Measurements from ENCODE around the gene STRA8. TPM values are rescaled to one million over a fixed set of nuclear protein-coding genes. Genes with fewer than 3 reads are reported as not detected.

Gene STRA8
- total RNA-seq, 1 donor: not detected

GRCh38 chr7:135240441-135240840, 6.8 kb downstream of the STRA8 start:
- no peaks in the 10 kb centered on the region for H3K9me3 ChIP-seq (ENCODE audit: low read depth, low read length)
- no peak overlapping the region for H3K4me3 ChIP-seq (ENCODE audit: low read length)
- H3K27me3 ChIP-seq (ENCODE audit: insufficient read depth, low read length): no peaks in the 10 kb centered on the region
- H3K4me1 ChIP-seq (ENCODE audit: insufficient read depth, low read length): no peaks in the 10 kb centered on the region

GRCh38 chr7:135242096-135242684, 8.6 kb downstream of the STRA8 start:
- Histone ChIP-seq H3K4me1 (ENCODE audit: insufficient read depth, low read length) (no peaks in the 10 kb centered on the region), H3K4me3 (ENCODE audit: low read length) (no peak overlapping the region), H3K27me3 (ENCODE audit: insufficient read depth, low read length) (no peaks in the 10 kb centered on the region), H3K9me3 (ENCODE audit: low read depth, low read length) (no peaks in the 10 kb centered on the region)

GRCh38 chr7:135245226-135246190, 11.9 kb downstream of the STRA8 start:
- H3K9me3 ChIP-seq (ENCODE audit: low read depth, low read length): no peaks in the 10 kb centered on the region
- H3K4me3 ChIP-seq (ENCODE audit: low read length): no peak overlapping the region
- H3K27me3 ChIP-seq (ENCODE audit: insufficient read depth, low read length): no peaks in the 10 kb centered on the region
- no peaks in the 10 kb centered on the region for H3K4me1 ChIP-seq (ENCODE audit: insufficient read depth, low read length)

GRCh38 chr7:135246191-135246825, 12.7 kb downstream of the STRA8 start:
- H3K9me3 ChIP-seq (ENCODE audit: low read depth, low read length): no peaks in the 10 kb centered on the region
- no peaks in the 10 kb centered on the region for H3K4me1 ChIP-seq (ENCODE audit: insufficient read depth, low read length)
- no peak overlapping the region for H3K4me3 ChIP-seq (ENCODE audit: low read length)
- H3K27me3 ChIP-seq (ENCODE audit: insufficient read depth, low read length): no peaks in the 10 kb centered on the region

GRCh38 chr7:135247746-135248471, 14.3 kb downstream of the STRA8 start:
- Histone ChIP-seq H3K4me3 (ENCODE audit: low read length) (no peak overlapping the region), H3K4me1 (ENCODE audit: insufficient read depth, low read length) (no peaks in the 10 kb centered on the region), H3K9me3 (ENCODE audit: low read depth, low read length) (no peaks in the 10 kb centered on the region), H3K27me3 (ENCODE audit: insufficient read depth, low read length) (no peaks in the 10 kb centered on the region)

GRCh38 chr7:135248546-135248945, 14.9 kb downstream of the STRA8 start:
- Histone ChIP-seq H3K4me1 (ENCODE audit: insufficient read depth, low read length) (no peaks in the 10 kb centered on the region), H3K4me3 (ENCODE audit: low read length) (no peak overlapping the region), H3K27me3 (ENCODE audit: insufficient read depth, low read length) (no peaks in the 10 kb centered on the region), H3K9me3 (ENCODE audit: low read depth, low read length) (no peaks in the 10 kb centered on the region)

GRCh38 chr7:135251496-135252391, 18.1 kb downstream of the STRA8 start:
- Histone ChIP-seq H3K27me3 (ENCODE audit: insufficient read depth, low read length) (no peaks in the 10 kb centered on the region), H3K9me3 (ENCODE audit: low read depth, low read length) (no peaks in the 10 kb centered on the region), H3K4me1 (ENCODE audit: insufficient read depth, low read length) (peaks cover 18% of the 10 kb centered on the region), H3K4me3 (ENCODE audit: low read length) (no peak overlapping the region)

GRCh38 chr7:135253851-135254771, 20.5 kb downstream of the STRA8 start:
- Histone ChIP-seq H3K9me3 (ENCODE audit: low read depth, low read length) (no peaks in the 10 kb centered on the region), H3K4me3 (ENCODE audit: low read length) (no peak overlapping the region), H3K27me3 (ENCODE audit: insufficient read depth, low read length) (no peaks in the 10 kb centered on the region), H3K4me1 (ENCODE audit: insufficient read depth, low read length) (peaks cover 18% of the 10 kb centered on the region)

GRCh38 chr7:135257790-135258189, 24.2 kb downstream of the STRA8 start:
- Histone ChIP-seq H3K4me1 (ENCODE audit: insufficient read depth, low read length) (peaks cover 18% of the 10 kb centered on the region), H3K27me3 (ENCODE audit: insufficient read depth, low read length) (no peaks in the 10 kb centered on the region), H3K9me3 (ENCODE audit: low read depth, low read length) (no peaks in the 10 kb centered on the region), H3K4me3 (ENCODE audit: low read length) (no peak overlapping the region)

GRCh38 chr7:135258585-135258984, 24.9 kb downstream of the STRA8 start:
- H3K4me1 ChIP-seq (ENCODE audit: insufficient read depth, low read length): peaks cover 17% of the 10 kb centered on the region
- no peaks in the 10 kb centered on the region for H3K27me3 ChIP-seq (ENCODE audit: insufficient read depth, low read length)
- no peaks in the 10 kb centered on the region for H3K9me3 ChIP-seq (ENCODE audit: low read depth, low read length)
- H3K4me3 ChIP-seq (ENCODE audit: low read length): no peak overlapping the region

- peaks cover 6% of the 10 kb centered on the region for H3K4me1 ChIP-seq (ENCODE audit: insufficient read depth, low read length)
- no peaks in the 10 kb centered on the region for H3K9me3 ChIP-seq (ENCODE audit: low read depth, low read length)
- H3K27me3 ChIP-seq (ENCODE audit: insufficient read depth, low read length): no peaks in the 10 kb centered on the region
- no peak overlapping the region for H3K4me3 ChIP-seq (ENCODE audit: low read length)
These were observed 26.1 kb downstream of the STRA8 start for GRCh38 chr7:135259702-135260101.

- no peak overlapping the region for H3K4me3 ChIP-seq (ENCODE audit: low read length)
- no peaks in the 10 kb centered on the region for H3K27me3 ChIP-seq (ENCODE audit: insufficient read depth, low read length)
- H3K4me1 ChIP-seq (ENCODE audit: insufficient read depth, low read length): no peaks in the 10 kb centered on the region
- no peaks in the 10 kb centered on the region for H3K9me3 ChIP-seq (ENCODE audit: low read depth, low read length)
These were observed 26.8 kb downstream of the STRA8 start for GRCh38 chr7:135260470-135260869.

- Histone ChIP-seq H3K9me3 (ENCODE audit: low read depth, low read length) (no peaks in the 10 kb centered on the region), H3K4me1 (ENCODE audit: insufficient read depth, low read length) (no peaks in the 10 kb centered on the region), H3K27me3 (ENCODE audit: insufficient read depth, low read length) (no peaks in the 10 kb centered on the region), H3K4me3 (ENCODE audit: low read length) (no peak overlapping the region)
These were observed 27.5 kb downstream of the STRA8 start for GRCh38 chr7:135260930-135261721.

Data from mononuclear cell (primary cell).